Uterus (tissue), 2 donors: ENCODE measurements around the gene BAIAP2.

Experiments used
- CTCF ChIP-seq, 4 experiments: fragments of 200-600 bp in 2 of 4; fragments of 450-650 bp in 2 of 4; sonication (generic) in 2 of 4; IDR thresholded peaks; one replicate each; pipeline ENCODE4 v1.5.1; 2016 to 2019; ENCODE audit warnings: antibody characterized with exemption in 4 of 4, mild to moderate bottlenecking in 2 of 4, moderate library complexity in 1 of 4
- POLR2A ChIP-seq, 2 donors: fragments of 450-650 bp; IDR thresholded peaks; one replicate each; pipeline ENCODE4 v1.6.1; 2016; ENCODE audit warnings: antibody characterized with exemption in 2 of 2, mild to moderate bottlenecking in 1 of 2, moderate library complexity in 1 of 2

- TF ChIP-seq POLR2A (IDR thresholded peaks at IDR 0.05) (no peak), CTCF (IDR thresholded peaks at IDR 0.05) (no peak)
Measured at GRCh38 chr17:81057777-81058176, 22.8 kb downstream of the BAIAP2 start.
